Neural crest cell (in vitro differentiated cells): ENCODE results near the gene TRIM62. TPM values are rescaled to one million over a fixed set of nuclear protein-coding genes. Genes with fewer than 3 reads are reported as not detected.

Source experiments
- DNase-seq: peaks from one replicate; pipeline ENCODE4 v3.0.0; 2021; ENCODE audit warnings: low read depth, mixed read lengths, low spot score
- H3K27ac Mint-ChIP-seq: one replicate; pipeline ENCODE4 v1.8.0; 2021; ENCODE audit warnings: mild to moderate bottlenecking, mixed read lengths; ENCODE audit not compliant: unreplicated experiment
- H3K27me3 Mint-ChIP-seq: 2 replicates; pipeline ENCODE4 v1.8.0; 2021; ENCODE audit warnings: low read depth, mild to moderate bottlenecking, mixed read lengths
- H3K36me3 Mint-ChIP-seq: 2 replicates; pipeline ENCODE4 v1.8.0; 2021; ENCODE audit warnings: low read depth, mild to moderate bottlenecking, mixed read lengths
- H3K4me1 Mint-ChIP-seq: 2 replicates; pipeline ENCODE4 v1.8.0; 2021; ENCODE audit warnings: mixed read lengths
- H3K4me3 Mint-ChIP-seq: one replicate; pipeline ENCODE4 v1.8.0; 2021; ENCODE audit warnings: mild to moderate bottlenecking, mixed read lengths
- H3K9me3 Mint-ChIP-seq: 2 replicates; pipeline ENCODE4 v1.8.0; 2021; ENCODE audit warnings: mixed read lengths
- total RNA-seq: library from RNA; stranded (reverse); gene quantifications from 2 replicates; pipeline ENCODE4 v1.2.1, GENCODE V29; 2021
- TF ChIP-seq, protein P1 (sequence below): fragments of 200-600 bp; sonication (generic); conservative IDR thresholded peaks from 2 replicates; pipeline ENCODE4 v1.5.0; 2021; ENCODE audit warnings: antibody characterized with exemption, mild to moderate bottlenecking

TRIM62 gene
- total RNA-seq, 1 donor from 2014 or later = 8.6 TPM

DNA sequence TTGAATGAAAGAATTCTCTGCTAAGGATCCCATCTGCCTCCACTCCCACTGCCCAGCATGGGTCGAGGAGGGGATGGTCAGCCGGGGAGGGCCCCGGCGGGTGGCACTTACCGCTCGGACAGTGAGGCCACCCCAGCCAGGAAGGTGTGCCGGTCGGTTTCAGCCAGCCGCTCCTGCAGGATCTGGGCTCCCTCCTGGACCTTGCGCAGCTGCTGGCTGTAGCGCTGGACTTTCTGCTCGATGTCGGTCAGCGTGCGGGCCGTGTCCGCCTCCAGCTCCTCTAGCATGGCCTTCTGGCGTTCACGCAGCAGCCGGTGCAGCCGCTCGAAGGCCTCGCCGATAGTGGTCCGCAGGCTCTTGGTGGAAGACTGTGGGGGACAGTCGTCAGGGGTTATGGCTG, 22.3 kb downstream of the TRIM62 start:
- TF ChIP-seq, protein P1, sequence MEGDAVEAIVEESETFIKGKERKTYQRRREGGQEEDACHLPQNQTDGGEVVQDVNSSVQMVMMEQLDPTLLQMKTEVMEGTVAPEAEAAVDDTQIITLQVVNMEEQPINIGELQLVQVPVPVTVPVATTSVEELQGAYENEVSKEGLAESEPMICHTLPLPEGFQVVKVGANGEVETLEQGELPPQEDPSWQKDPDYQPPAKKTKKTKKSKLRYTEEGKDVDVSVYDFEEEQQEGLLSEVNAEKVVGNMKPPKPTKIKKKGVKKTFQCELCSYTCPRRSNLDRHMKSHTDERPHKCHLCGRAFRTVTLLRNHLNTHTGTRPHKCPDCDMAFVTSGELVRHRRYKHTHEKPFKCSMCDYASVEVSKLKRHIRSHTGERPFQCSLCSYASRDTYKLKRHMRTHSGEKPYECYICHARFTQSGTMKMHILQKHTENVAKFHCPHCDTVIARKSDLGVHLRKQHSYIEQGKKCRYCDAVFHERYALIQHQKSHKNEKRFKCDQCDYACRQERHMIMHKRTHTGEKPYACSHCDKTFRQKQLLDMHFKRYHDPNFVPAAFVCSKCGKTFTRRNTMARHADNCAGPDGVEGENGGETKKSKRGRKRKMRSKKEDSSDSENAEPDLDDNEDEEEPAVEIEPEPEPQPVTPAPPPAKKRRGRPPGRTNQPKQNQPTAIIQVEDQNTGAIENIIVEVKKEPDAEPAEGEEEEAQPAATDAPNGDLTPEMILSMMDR = no peak
- no peak for DNase-seq
- Mint-ChIP-seq H3K27ac (no peak overlapping the region), H3K36me3 (peaks cover 7% of the 10 kb centered on the region), H3K27me3 (no peaks in the 10 kb centered on the region), H3K4me3 (no peak overlapping the region), H3K4me1 (peaks cover 73% of the 10 kb centered on the region), H3K9me3 (no peaks in the 10 kb centered on the region)

DNA sequence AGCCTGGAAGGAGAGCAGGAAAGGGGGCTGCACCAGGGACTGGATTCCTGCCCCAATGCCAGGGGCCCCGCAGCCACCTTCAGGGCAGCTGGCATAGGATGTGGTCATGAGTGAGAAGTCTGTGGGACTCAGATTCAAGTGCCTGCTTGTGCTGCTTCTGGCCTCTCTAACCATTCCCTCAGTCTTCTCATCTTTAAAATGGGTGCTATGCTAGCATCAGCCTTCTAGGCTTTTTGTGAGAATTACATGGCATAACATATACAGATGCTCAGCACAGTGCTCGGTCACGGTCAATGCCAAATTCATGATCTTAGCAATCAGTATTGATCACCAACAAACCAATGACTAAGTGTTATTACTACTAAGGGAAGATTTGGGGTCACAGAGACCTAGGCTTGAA, 23.5 kb downstream of the TRIM62 start:
- Mint-ChIP-seq H3K9me3 (no peaks in the 10 kb centered on the region), H3K27me3 (no peaks in the 10 kb centered on the region), H3K36me3 (peaks cover 7% of the 10 kb centered on the region), H3K27ac (no peak overlapping the region), H3K4me1 (peaks cover 68% of the 10 kb centered on the region), H3K4me3 (no peak overlapping the region)
- TF ChIP-seq, protein P1 = no peak
- no peak for DNase-seq

DNA sequence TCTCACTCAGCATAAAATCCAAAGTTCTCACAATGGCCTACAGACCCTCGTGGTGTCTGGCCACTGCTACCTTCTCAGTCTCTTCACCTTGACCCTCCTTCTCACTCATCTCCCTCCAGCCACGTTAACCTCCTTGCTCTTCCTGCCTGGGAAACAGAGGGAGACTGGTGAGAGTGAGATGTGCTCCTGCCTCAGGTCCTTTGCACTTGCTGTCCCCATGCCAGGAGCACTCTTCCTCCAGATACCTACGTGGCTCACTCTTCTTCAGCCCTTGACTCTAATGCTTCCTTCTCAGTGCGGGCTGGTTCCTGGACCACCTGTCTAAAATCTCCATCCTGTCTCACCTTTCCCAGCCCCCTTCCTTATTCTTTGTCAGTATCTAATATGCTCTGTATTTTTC, 24.7 kb downstream of the TRIM62 start:
- TF ChIP-seq, protein P1 = no peak

DNA sequence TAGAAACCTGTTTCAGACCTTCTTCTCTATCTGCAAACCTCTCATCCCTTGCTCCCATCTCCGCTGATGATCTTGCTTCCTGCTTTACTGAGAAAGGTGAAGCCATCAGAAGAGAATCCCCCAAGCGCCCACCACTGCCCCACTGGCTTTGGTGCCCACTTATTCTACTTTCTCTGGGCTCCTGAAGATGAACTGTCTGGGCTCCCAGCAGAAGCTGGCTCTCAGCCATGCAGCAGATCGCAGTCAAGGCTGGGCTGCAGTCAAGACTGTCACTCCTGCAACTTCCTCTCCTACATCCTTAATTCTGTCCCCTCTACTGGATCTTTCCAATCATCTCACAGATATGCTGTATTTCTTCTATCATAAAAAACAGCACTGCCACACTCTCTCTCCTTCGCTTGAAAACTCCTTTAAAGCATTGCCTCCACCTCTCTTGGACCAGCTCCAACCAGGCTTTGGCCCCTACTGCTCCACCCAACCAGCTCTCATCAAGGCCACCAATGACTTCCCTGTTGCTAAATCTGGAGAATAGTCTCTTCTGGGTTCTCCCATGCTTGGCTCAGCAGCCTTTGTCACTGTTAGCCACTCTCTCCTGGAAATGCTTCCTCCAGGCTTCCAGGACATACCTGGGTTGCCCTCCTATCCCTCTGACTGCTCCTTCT, 25.8 kb downstream of the TRIM62 start:
- no peaks in the 10 kb centered on the region for H3K27me3 Mint-ChIP-seq
- TF ChIP-seq, protein P1 = no peak
- H3K36me3 Mint-ChIP-seq = peaks cover 7% of the 10 kb centered on the region
- peaks cover 65% of the 10 kb centered on the region for H3K4me1 Mint-ChIP-seq
- peak overlapping the region; percentile 17 for H3K4me3 Mint-ChIP-seq
- peak overlapping the region; percentile 63 for H3K27ac Mint-ChIP-seq
- no peaks in the 10 kb centered on the region for H3K9me3 Mint-ChIP-seq
- no peak for DNase-seq

More for the DNA sequence above, 24.7 kb downstream of the TRIM62 start:
- Mint-ChIP-seq H3K27me3 (no peaks in the 10 kb centered on the region), H3K4me1 (peaks cover 67% of the 10 kb centered on the region), H3K27ac (no peak overlapping the region), H3K9me3 (no peaks in the 10 kb centered on the region), H3K36me3 (peaks cover 7% of the 10 kb centered on the region), H3K4me3 (no peak overlapping the region)
- DNase-seq = no peak

DNA sequence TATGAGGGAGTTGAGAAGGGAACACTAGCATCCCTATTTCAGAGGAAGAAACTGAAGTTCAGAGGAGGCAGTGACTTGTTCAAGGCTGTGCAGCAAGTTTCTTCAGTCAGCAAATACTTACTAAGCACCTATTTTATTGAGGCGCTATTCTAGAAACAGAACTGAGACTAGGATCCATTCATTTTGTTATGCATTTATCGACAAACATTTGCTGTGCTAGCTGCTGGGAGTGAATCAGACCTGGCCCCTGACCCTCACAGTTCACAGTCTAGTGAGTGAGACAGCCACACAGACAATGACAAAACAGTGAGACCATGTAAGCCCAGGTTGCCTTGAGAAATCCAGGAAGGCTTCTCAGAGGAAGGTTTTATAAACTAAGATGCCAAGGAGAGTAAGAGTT, 28.2 kb downstream of the TRIM62 start:
- H3K4me1 Mint-ChIP-seq = peaks cover 65% of the 10 kb centered on the region
- H3K27me3 Mint-ChIP-seq = no peaks in the 10 kb centered on the region
- H3K27ac Mint-ChIP-seq = peak overlapping the region; percentile 98

More for the DNA sequence above, 28.2 kb downstream of the TRIM62 start:
- Mint-ChIP-seq H3K36me3 (peaks cover 4% of the 10 kb centered on the region), H3K4me3 (no peak overlapping the region), H3K9me3 (no peaks in the 10 kb centered on the region)
- TF ChIP-seq, protein P1 = no peak
- no peak for DNase-seq
